Esophagus (tissue), 2 donors: ENCODE results near the gene ZNF639. TPM values are rescaled to one million over a fixed set of nuclear protein-coding genes. Genes with fewer than 3 reads are reported as not detected.
"Not testable (repeated sequence)": the region's sequence is repeated elsewhere in the genome, so short reads cannot be mapped to it uniquely, and the experiment has no call there.

Experiments used
- H3K27ac ChIP-seq, 2 donors: one replicate each; pipeline ENCODE4 v1.5.1; 2013; ENCODE audit warnings: low read depth in 2 of 2, mild to moderate bottlenecking in 2 of 2, inconsistent platforms in 1 of 2, low read length in 1 of 2, moderate library complexity in 1 of 2
- H3K27me3 ChIP-seq, 2 donors: one replicate each; pipeline ENCODE4 v1.6.1; 2013; ENCODE audit warnings: low read length in 2 of 2, control low read depth in 1 of 2, mild to moderate bottlenecking in 1 of 2; ENCODE audit not compliant: insufficient read depth in 2 of 2, control insufficient read depth in 1 of 2
- H3K36me3 ChIP-seq, 2 donors: one replicate each; pipeline ENCODE4 v1.6.1; 2013; ENCODE audit warnings: low read length in 1 of 2; ENCODE audit not compliant: control insufficient read depth in 2 of 2, insufficient read depth in 2 of 2
- H3K4me1 ChIP-seq, 2 donors: one replicate each; pipeline ENCODE4 v1.6.1; 2013; ENCODE audit warnings: low read length in 1 of 2; ENCODE audit not compliant: control insufficient read depth in 2 of 2, insufficient read depth in 2 of 2
- H3K4me3 ChIP-seq, 2 donors: one replicate each; pipeline ENCODE4 v1.5.1; 2013; ENCODE audit warnings: low read length in 2 of 2, mild to moderate bottlenecking in 2 of 2, low read depth in 1 of 2, moderate library complexity in 1 of 2
- H3K9me3 ChIP-seq, 2 donors: one replicate each; pipeline ENCODE4 v1.6.1; 2013; ENCODE audit warnings: mild to moderate bottlenecking in 2 of 2, low read depth in 1 of 2, low read length in 1 of 2, moderate library complexity in 1 of 2; ENCODE audit not compliant: control insufficient read depth in 2 of 2, insufficient read depth in 1 of 2
- WGBS, 2 donors: extraction: QIAGEN DNeasy Blood & Tissue Kit; methylation state at CpG; one replicate each; pipeline ENCODE4 v1.1.7; 2013; 5-methylcytosine and 5-hydroxymethylcytosine counted together
- polyA plus RNA-seq, 2 donors: library from polyadenylated mRNA; stranded (reverse); fragments of 200-250 nt; gene quantifications; one replicate each; pipeline ENCODE4 v1.2.3, GENCODE V29; 2013
- donor health status: healthy with polysubstance abuse.
- donor health status: Bipolar disorder and iron deficiency.

Gene ZNF639
- polyA plus RNA-seq, 2 donors: 9.2 to 14.4 TPM

- H3K9me3 ChIP-seq: no peaks in the 10 kb centered on the region
- H3K27ac ChIP-seq: no peak overlapping the region
- no peaks in the 10 kb centered on the region for H3K27me3 ChIP-seq
- 56 to 86% methylated on average over 4 of the region's 4 CpGs for WGBS, 2 donors
- H3K36me3 ChIP-seq: no peaks in the 10 kb centered on the region
- no peaks in the 10 kb centered on the region for H3K4me1 ChIP-seq
- no peak overlapping the region for H3K4me3 ChIP-seq
Measured at GRCh38 chr3:179288845-179289244, 34.0 kb upstream of the ZNF639 start.

GRCh38 chr3:179289295-179289694, 33.5 kb upstream of the ZNF639 start:
- WGBS, 2 donors: 49 to 56% methylated on average over 3 of the region's 3 CpGs
- H3K4me1 ChIP-seq: no peaks in the 10 kb centered on the region

GRCh38 chr3:179292450-179292849, 30.4 kb upstream of the ZNF639 start:
- 63 to 70% methylated on average over 2 of the region's 2 CpGs for WGBS, 2 donors
- Histone ChIP-seq H3K9me3 (no peaks in the 10 kb centered on the region), H3K4me1 (no peaks in the 10 kb centered on the region), H3K36me3 (no peaks in the 10 kb centered on the region), H3K27me3 (no peaks in the 10 kb centered on the region), H3K27ac (no peak overlapping the region), H3K4me3 (no peak overlapping the region)

More at GRCh38 chr3:179289295-179289694, 33.5 kb upstream of the ZNF639 start:
- Histone ChIP-seq H3K4me3 (no peak overlapping the region), H3K27me3 (no peaks in the 10 kb centered on the region), H3K9me3 (no peaks in the 10 kb centered on the region), H3K36me3 (no peaks in the 10 kb centered on the region), H3K27ac (no peak overlapping the region)

GRCh38 chr3:179297971-179298725, 24.7 kb upstream of the ZNF639 start:
- Histone ChIP-seq H3K27ac (no peak overlapping the region), H3K9me3 (no peaks in the 10 kb centered on the region), H3K4me3 (no peak overlapping the region), H3K4me1 (no peaks in the 10 kb centered on the region), H3K36me3 (no peaks in the 10 kb centered on the region), H3K27me3 (no peaks in the 10 kb centered on the region)
- WGBS, 2 donors: 76 to 79% methylated on average over 5 of the region's 5 CpGs

- no peaks in the 10 kb centered on the region for H3K4me1 ChIP-seq
- no peak overlapping the region for H3K27ac ChIP-seq
- H3K27me3 ChIP-seq: no peaks in the 10 kb centered on the region
- no peaks in the 10 kb centered on the region for H3K9me3 ChIP-seq
- WGBS, 2 donors: 89% methylated on average over 2 of the region's 2 CpGs
- H3K36me3 ChIP-seq: no peaks in the 10 kb centered on the region
- H3K4me3 ChIP-seq: no peak overlapping the region
Measured at GRCh38 chr3:179299316-179299715, 23.5 kb upstream of the ZNF639 start.

GRCh38 chr3:179299999-179300613, 22.7 kb upstream of the ZNF639 start:
- Histone ChIP-seq H3K4me3 (no peak overlapping the region), H3K9me3 (no peaks in the 10 kb centered on the region), H3K27me3 (no peaks in the 10 kb centered on the region), H3K36me3 (no peaks in the 10 kb centered on the region), H3K27ac (no peak overlapping the region), H3K4me1 (no peaks in the 10 kb centered on the region)
- 81 to 84% methylated on average over 5 of the region's 5 CpGs for WGBS, 2 donors

GRCh38 chr3:179301645-179302044, 21.2 kb upstream of the ZNF639 start:
- 64 to 66% methylated on average over 3 of the region's 3 CpGs for WGBS, 2 donors
- no peaks in the 10 kb centered on the region for H3K4me1 ChIP-seq
- no peaks in the 10 kb centered on the region for H3K27me3 ChIP-seq
- no peak overlapping the region for H3K27ac ChIP-seq
- H3K36me3 ChIP-seq: no peaks in the 10 kb centered on the region
- no peak overlapping the region for H3K4me3 ChIP-seq
- no peaks in the 10 kb centered on the region for H3K9me3 ChIP-seq

- Histone ChIP-seq H3K4me3 (no peak overlapping the region), H3K27ac (no peak overlapping the region), H3K4me1 (no peaks in the 10 kb centered on the region), H3K36me3 (no peaks in the 10 kb centered on the region), H3K27me3 (no peaks in the 10 kb centered on the region), H3K9me3 (no peaks in the 10 kb centered on the region)
- 84% methylated on average over 7 of the region's 7 CpGs for WGBS, 2 donors
Measured at GRCh38 chr3:179302111-179302510, 20.7 kb upstream of the ZNF639 start.

GRCh38 chr3:179304605-179305004, 18.2 kb upstream of the ZNF639 start:
- no peaks in the 10 kb centered on the region for H3K9me3 ChIP-seq
- 20 to 26% methylated on average over 2 of the region's 2 CpGs for WGBS, 2 donors
- H3K36me3 ChIP-seq: no peaks in the 10 kb centered on the region
- H3K27ac ChIP-seq: no peak overlapping the region
- H3K4me1 ChIP-seq: no peaks in the 10 kb centered on the region
- H3K27me3 ChIP-seq: no peaks in the 10 kb centered on the region
- no peak overlapping the region for H3K4me3 ChIP-seq

- not testable (repeated sequence) for H3K4me1 ChIP-seq, H3K27me3 ChIP-seq, H3K27ac ChIP-seq, H3K9me3 ChIP-seq, H3K36me3 ChIP-seq, H3K4me3 ChIP-seq
- WGBS, 2 donors: 72 to 78% methylated on average over 2 of the region's 2 CpGs
Measured at GRCh38 chr3:179307362-179307761, 15.5 kb upstream of the ZNF639 start.
